Spleen (tissue), 11 donors: ENCODE measurements around the gene AKR1D1. TPM values are rescaled to one million over a fixed set of nuclear protein-coding genes. Genes with fewer than 3 reads are reported as not detected.
A peak's percentile ranks its signal among the peaks of the same experiment; 100 is the strongest.

ENCODE experiments used
- DNase-seq: peaks from one replicate; pipeline ENCODE4 v3.0.0-alpha.2; 2020
- H3K27ac ChIP-seq, 8 donors: fragments of 200-600 bp; sonication (generic) in 7 of 8; 1 replicate in 4 of 8; 2 replicates in 4 of 8; pipeline versions ENCODE4 v1.5.0 to v1.8.0; 2016 to 2021; ENCODE audit warnings: inconsistent platforms in 4 of 8, mild to moderate bottlenecking in 4 of 8, moderate library complexity in 1 of 8
- H3K27me3 ChIP-seq, 7 donors: fragments of 200-600 bp; sonication (generic) in 6 of 7; replicated peaks in 1 of 7; 1 replicate in 4 of 7; 2 replicates in 3 of 7; pipeline versions ENCODE4 v1.5.0 to v1.8.0; 2016 to 2021; ENCODE audit warnings: inconsistent platforms in 3 of 7, mild to moderate bottlenecking in 1 of 7
- H3K36me3 ChIP-seq, 6 donors: fragments of 200-600 bp; sonication (generic) in 5 of 6; 1 replicate in 4 of 6; 2 replicates in 2 of 6; pipeline versions ENCODE4 v1.5.0 to v1.8.0; 2016 to 2021; ENCODE audit warnings: inconsistent platforms in 2 of 6
- H3K4me1 ChIP-seq, 6 donors: fragments of 200-600 bp; sonication (generic) in 5 of 6; 1 replicate in 3 of 6; 2 replicates in 3 of 6; pipeline versions ENCODE4 v1.5.0 to v1.8.0; 2016 to 2021; ENCODE audit warnings: inconsistent platforms in 3 of 6
- H3K4me3 ChIP-seq, 8 donors: fragments of 200-600 bp; sonication (generic) in 7 of 8; 1 replicate in 4 of 8; 2 replicates in 4 of 8; pipeline versions ENCODE4 v1.5.0 to v1.8.0; 2016 to 2021; ENCODE audit warnings: inconsistent platforms in 4 of 8, mild to moderate bottlenecking in 4 of 8, moderate library complexity in 2 of 8
- H3K9me3 ChIP-seq, 8 donors: fragments of 200-600 bp; sonication (generic) in 7 of 8; 1 replicate in 4 of 8; 2 replicates in 4 of 8; pipeline versions ENCODE4 v1.5.0 to v1.8.0; 2016 to 2021; ENCODE audit warnings: inconsistent platforms in 4 of 8
- POLR2A ChIP-seq, 3 donors: fragments of 450-650 bp; IDR thresholded peaks; one replicate each; pipeline ENCODE4 v1.5.1; 2017; ENCODE audit warnings: antibody characterized with exemption in 3 of 3, mild to moderate bottlenecking in 1 of 3
- POLR2AphosphoS5 ChIP-seq, 3 donors: sonication (generic); formaldehyde crosslinking; IDR thresholded peaks; one replicate each; pipeline ENCODE4 v1.5.1; 2017; ENCODE audit warnings: antibody characterized with exemption in 3 of 3
- WGBS, 5 donors: extraction: QIAGEN DNeasy Blood & Tissue Kit in 3 of 5; methylation state at CpG; one replicate each; pipeline versions ENCODE4 v1.1.5 to v1.1.7; 2013 to 2018; 5-methylcytosine and 5-hydroxymethylcytosine counted together
- intact Hi-C: fragments of 100-400 bp; cut with DNase I; formaldehyde crosslinking; loops from one replicate; pipeline ENCODE4 v1.15.0; 2023; ENCODE audit warnings: low total_unique reads
- polyA plus RNA-seq, 3 donors: library from polyadenylated mRNA; stranded (reverse); fragments of 200-250 nt; gene quantifications; one replicate each; pipeline ENCODE4 v1.2.1, GENCODE V29; 2013
- total RNA-seq, 7 donors: library from RNA; depleted of rRNA in 3 of 7; stranded (reverse); fragments of >200 nt in 3 of 7; fragmentation: NEBNext Ultra II Directional in 4 of 7; extraction: Animal tissue kit (Norgen Biotek cat#: 25700) in 4 of 7; gene quantifications; one replicate each; pipeline versions ENCODE4 v1.1.0 to v1.2.1, GENCODE V29; 2016 to 2021
- TF ChIP-seq, protein P1 (sequence below), 11 experiments: fragments of 200-600 bp in 7 of 11; fragments of 450-650 bp in 4 of 11; sonication (generic) in 4 of 11; IDR thresholded peaks in 8 of 11; conservative IDR thresholded peaks in 3 of 11; 1 replicate in 7 of 11; 2 replicates in 4 of 11; pipeline versions ENCODE4 v1.4.0 to v1.8.0; 2016 to 2021; ENCODE audit warnings: antibody characterized with exemption in 11 of 11, inconsistent platforms in 4 of 11, mild to moderate bottlenecking in 1 of 11
- donor health status: healthy with polysubstance abuse.
- donor health status: DM: no; HTN: no; CAD: no; lungs with moderate emphysema.
- donor health status: DM: no; HTN: no; CAD: no.
- donor health status: Bipolar disorder and iron deficiency.
- donor health status: healthy.
- donor health status: DM: no; HTN: no; CAD: no.
- donor health status: DM: yes; HTN: yes; CAD: no.

Gene AKR1D1
- total and polyA plus RNA-seq, 10 donors, result 0.39 TPM; not detected in 9

DNA sequence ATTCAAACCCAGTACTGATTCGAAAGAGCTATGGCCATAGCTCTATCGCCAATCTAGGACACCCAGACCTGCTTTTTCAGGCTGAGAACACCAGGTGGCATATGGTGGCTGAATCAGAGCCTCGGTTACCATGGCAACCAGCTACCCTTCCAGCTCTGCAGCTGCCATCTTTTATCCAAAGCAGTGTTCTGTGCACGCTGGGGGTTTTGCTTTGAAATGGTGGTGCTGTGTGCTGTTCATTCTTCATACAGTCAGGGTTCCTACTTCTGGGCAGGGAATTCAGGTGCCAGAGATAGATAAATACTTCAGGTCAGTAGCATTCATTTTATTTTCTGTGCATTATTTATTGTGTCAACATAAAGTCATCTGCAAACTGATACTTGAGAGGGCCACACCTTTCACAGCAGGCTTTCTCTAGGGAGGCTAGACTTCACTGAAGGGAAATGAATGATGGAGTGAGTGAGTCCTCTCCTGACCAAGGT is 85.4 kb downstream of the AKR1D1 start:
- peak; percentile 84 for DNase-seq
- WGBS, 5 donors, result 22 to 32% (median 25%) methylated on average over 4 of the region's 4 CpGs
- TF ChIP-seq, protein P1, sequence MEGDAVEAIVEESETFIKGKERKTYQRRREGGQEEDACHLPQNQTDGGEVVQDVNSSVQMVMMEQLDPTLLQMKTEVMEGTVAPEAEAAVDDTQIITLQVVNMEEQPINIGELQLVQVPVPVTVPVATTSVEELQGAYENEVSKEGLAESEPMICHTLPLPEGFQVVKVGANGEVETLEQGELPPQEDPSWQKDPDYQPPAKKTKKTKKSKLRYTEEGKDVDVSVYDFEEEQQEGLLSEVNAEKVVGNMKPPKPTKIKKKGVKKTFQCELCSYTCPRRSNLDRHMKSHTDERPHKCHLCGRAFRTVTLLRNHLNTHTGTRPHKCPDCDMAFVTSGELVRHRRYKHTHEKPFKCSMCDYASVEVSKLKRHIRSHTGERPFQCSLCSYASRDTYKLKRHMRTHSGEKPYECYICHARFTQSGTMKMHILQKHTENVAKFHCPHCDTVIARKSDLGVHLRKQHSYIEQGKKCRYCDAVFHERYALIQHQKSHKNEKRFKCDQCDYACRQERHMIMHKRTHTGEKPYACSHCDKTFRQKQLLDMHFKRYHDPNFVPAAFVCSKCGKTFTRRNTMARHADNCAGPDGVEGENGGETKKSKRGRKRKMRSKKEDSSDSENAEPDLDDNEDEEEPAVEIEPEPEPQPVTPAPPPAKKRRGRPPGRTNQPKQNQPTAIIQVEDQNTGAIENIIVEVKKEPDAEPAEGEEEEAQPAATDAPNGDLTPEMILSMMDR (IDR thresholded peaks at IDR 0.05 in 8 of 11, conservative IDR thresholded peaks at IDR 0.05 in 3 of 11), result peak; percentile 38 to 83 (median 67)
- TF ChIP-seq POLR2AphosphoS5 (IDR thresholded peaks at IDR 0.05), result no peak
- intact Hi-C loops, result loop anchor here (5.0 kb wide), 1 partner anchor 576 kb away; no protein-coding TSS in a partner anchor
- Histone ChIP-seq H3K27ac (no peak overlapping the region), H3K4me1 (peaks cover 0 to 6% (median 0%) of the 10 kb centered on the region in 6 donors), H3K4me3 (no peak overlapping the region), H3K9me3 (peaks cover 5 to 28% (median 21%) of the 10 kb centered on the region in 8 donors), H3K36me3 (no peaks in the 10 kb centered on the region), H3K27me3 (no peaks in the 10 kb centered on the region)

- 91 to 98% (median 96%) methylated on average over 1 of the region's 1 CpG for WGBS, 5 donors
- Histone ChIP-seq H3K27me3 (no peaks in the 10 kb centered on the region), H3K27ac (no peak overlapping the region), H3K4me3 (no peak overlapping the region), H3K4me1 (peaks cover 0 to 6% (median 0%) of the 10 kb centered on the region in 6 donors), H3K9me3 (peaks cover 5 to 28% (median 21%) of the 10 kb centered on the region in 8 donors), H3K36me3 (no peaks in the 10 kb centered on the region)
- TF ChIP-seq, protein P1 (IDR thresholded peaks at IDR 0.05 in 8 of 11, conservative IDR thresholded peaks at IDR 0.05 in 3 of 11), result no peak
- TF ChIP-seq POLR2AphosphoS5 (IDR thresholded peaks at IDR 0.05) (no peak), POLR2A (IDR thresholded peaks at IDR 0.05) (no peak)
- no peak for DNase-seq
- intact Hi-C loops, result loop anchor here (5.0 kb wide), 1 partner anchor 575 kb away; no protein-coding TSS in a partner anchor
Observed at GRCh38 chr7:138162236-138162635, 86.0 kb downstream of the AKR1D1 start.

DNA sequence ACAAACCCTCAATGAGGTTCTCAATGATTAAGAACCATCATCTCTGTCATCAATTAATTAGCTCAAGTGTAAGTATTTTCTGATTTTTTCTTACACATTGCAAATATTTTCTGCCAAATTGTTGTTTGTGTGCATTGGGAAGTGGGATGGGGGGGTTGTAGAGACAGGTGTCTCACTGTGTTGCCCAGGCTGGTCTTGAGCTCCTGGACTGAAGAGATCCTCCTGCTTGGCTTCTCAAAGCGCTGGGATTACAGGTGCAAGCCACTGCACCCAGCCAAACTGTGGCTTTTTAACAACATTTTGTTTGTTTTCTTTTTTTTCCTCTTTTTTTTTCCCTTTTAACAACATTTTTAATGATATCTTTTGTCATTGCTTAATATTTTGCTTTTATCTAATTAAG is 87.5 kb downstream of the AKR1D1 start:
- no peaks in the 10 kb centered on the region for H3K27me3 ChIP-seq
- TF ChIP-seq POLR2AphosphoS5 (IDR thresholded peaks at IDR 0.05) (no peak), POLR2A (IDR thresholded peaks at IDR 0.05) (no peak)
- TF ChIP-seq, protein P1 (IDR thresholded peaks at IDR 0.05 in 8 of 11, conservative IDR thresholded peaks at IDR 0.05 in 3 of 11), result no peak
- H3K4me1 ChIP-seq, result peaks cover 0 to 6% (median 0%) of the 10 kb centered on the region in 6 donors
- no peak for DNase-seq
- no peaks in the 10 kb centered on the region for H3K36me3 ChIP-seq
- peaks cover 5 to 28% (median 21%) of the 10 kb centered on the region in 8 donors for H3K9me3 ChIP-seq
- no peak overlapping the region for H3K27ac ChIP-seq
- intact Hi-C loops, result loop anchor here (5.0 kb wide), 1 partner anchor 574 kb away; no protein-coding TSS in a partner anchor
- 88 to 100% (median 91%) methylated on average over 1 of the region's 1 CpG for WGBS, 5 donors
- no peak overlapping the region for H3K4me3 ChIP-seq

- H3K4me1 ChIP-seq, result peaks cover 0 to 6% (median 0%) of the 10 kb centered on the region in 6 donors
- H3K27ac ChIP-seq, result no peak overlapping the region
- TF ChIP-seq POLR2A (IDR thresholded peaks at IDR 0.05), result no peak
- TF ChIP-seq, protein P1 (IDR thresholded peaks at IDR 0.05 in 8 of 11, conservative IDR thresholded peaks at IDR 0.05 in 3 of 11), result no peak
- TF ChIP-seq POLR2AphosphoS5 (IDR thresholded peaks at IDR 0.05), result no peak
- no peaks in the 10 kb centered on the region for H3K27me3 ChIP-seq
- 93 to 100% (median 95%) methylated on average over 3 of the region's 3 CpGs for WGBS, 5 donors
- no peak for DNase-seq
- H3K9me3 ChIP-seq, result peaks cover 5 to 28% (median 21%) of the 10 kb centered on the region in 8 donors
- intact Hi-C loops, result loop anchor here (5.0 kb wide), 1 partner anchor 572 kb away; no protein-coding TSS in a partner anchor
- no peaks in the 10 kb centered on the region for H3K36me3 ChIP-seq
- H3K4me3 ChIP-seq, result no peak overlapping the region
Observed at GRCh38 chr7:138164804-138165203, 88.5 kb downstream of the AKR1D1 start.
